Loucy (cell line): ENCODE results near the gene CD300E.

Source experiments
- CTCF ChIP-seq: fragments of 200-600 bp; sonication (generic); conservative IDR thresholded peaks from 2 replicates; pipeline ENCODE4 v1.5.1; 2014; ENCODE audit warnings: mild to moderate bottlenecking, antibody characterized with exemption, low read length
- EZH2phosphoT487 ChIP-seq: fragments of 200-600 bp; IDR thresholded peaks from 2 replicates; pipeline ENCODE4 v1.6.1; 2018; ENCODE audit warnings: antibody characterized with exemption, mild to moderate bottlenecking, moderate library complexity, borderline replicate concordance

GRCh38 chr17:74585711-74586110 is 37.8 kb downstream of the CD300E start:
- no peak for TF ChIP-seq CTCF
- no peak for TF ChIP-seq EZH2phosphoT487
